Common myeloid progenitor, CD34-positive (primary cell): ENCODE results near the gene AHCY.
"Not testable (repeated sequence)": the region's sequence is repeated elsewhere in the genome, so short reads cannot be mapped to it uniquely, and the experiment has no call there.

Source experiments
- CTCF ChIA-PET: fragments of 350-600 bp; sonication (Branson Sonifier 250); formaldehyde crosslinking; loops from one replicate; lab custom pipeline; 2021; ENCODE audit warnings: antibody characterized with exemption; lab: Charles Lee
- POLR2A ChIA-PET: fragments of 350-600 bp; sonication (Branson Sonifier 250); formaldehyde crosslinking; loops from one replicate; lab custom pipeline; 2021; ENCODE audit warnings: antibody characterized with exemption; lab: Charles Lee
- DNase-seq, 3 donors: peaks; one replicate each; pipeline versions ENCODE4 v3.0.0 to v3.0.0-alpha.2; 2013
- H3K27ac ChIP-seq, 2 experiments: 1 replicate in 1 of 2; 2 replicates in 1 of 2; pipeline ENCODE4 v1.7.0; 2013; ENCODE audit warnings: inconsistent platforms in 2 of 2, low read length in 2 of 2, mild to moderate bottlenecking in 2 of 2, low read depth in 1 of 2, moderate library complexity in 1 of 2; ENCODE audit not compliant: severe bottlenecking in 2 of 2, insufficient read depth in 1 of 2, poor library complexity in 1 of 2
- H3K27me3 ChIP-seq, 5 experiments: replicated peaks in 2 of 5; 1 replicate in 3 of 5; 2 replicates in 2 of 5; pipeline versions ENCODE4 v1.6.1 to v1.7.0; 2013; ENCODE audit warnings: low read length in 4 of 5, mild to moderate bottlenecking in 2 of 5, moderate library complexity in 2 of 5, inconsistent platforms in 1 of 5; ENCODE audit not compliant: insufficient read depth in 5 of 5, control insufficient read depth in 4 of 5
- H3K36me3 ChIP-seq, 4 experiments: 1 replicate in 2 of 4; 2 replicates in 2 of 4; pipeline versions ENCODE4 v1.6.1 to v1.7.0; 2013; ENCODE audit warnings: low read length in 3 of 4, control low read depth in 1 of 4, mild to moderate bottlenecking in 1 of 4; ENCODE audit not compliant: control insufficient read depth in 4 of 4, insufficient read depth in 4 of 4
- H3K4me1 ChIP-seq, 4 experiments: 1 replicate in 3 of 4; 2 replicates in 1 of 4; pipeline versions ENCODE4 v1.6.1 to v1.7.1; 2013; ENCODE audit warnings: low read length in 3 of 4, mild to moderate bottlenecking in 3 of 4, control low read depth in 1 of 4, inconsistent platforms in 1 of 4, moderate library complexity in 1 of 4; ENCODE audit not compliant: control insufficient read depth in 4 of 4, insufficient read depth in 4 of 4; ENCODE audit errors: control extremely low read depth in 1 of 4
- H3K4me3 ChIP-seq, 7 experiments: 1 replicate in 4 of 7; 2 replicates in 3 of 7; pipeline versions ENCODE4 v1.5.1 to v1.7.0; 2013; ENCODE audit warnings: mild to moderate bottlenecking in 7 of 7, low read length in 6 of 7, moderate library complexity in 6 of 7, inconsistent platforms in 2 of 7, low read depth in 2 of 7, control low read depth in 1 of 7; ENCODE audit not compliant: insufficient read depth in 4 of 7, control insufficient read depth in 1 of 7; ENCODE audit errors: extremely low read depth in 1 of 7
- H3K9me3 ChIP-seq, 5 experiments: 1 replicate in 4 of 5; 2 replicates in 1 of 5; pipeline versions ENCODE4 v1.6.1 to v1.7.1; 2013; ENCODE audit warnings: low read length in 4 of 5, mild to moderate bottlenecking in 2 of 5, inconsistent platforms in 1 of 5, low read depth in 1 of 5, moderate library complexity in 1 of 5; ENCODE audit not compliant: control insufficient read depth in 4 of 5, insufficient read depth in 2 of 5; ENCODE audit errors: control extremely low read depth in 1 of 5
- WGBS: methylation state at CpG from one replicate; pipeline ENCODE4 v1.1.5; 2013; ENCODE audit not compliant: insufficient coverage; 5-methylcytosine and 5-hydroxymethylcytosine counted together

The AHCY gene

GRCh38 chr20:34263468-34263867, 39.7 kb downstream of the AHCY start:
- 95% methylated on average over 3 of the region's 8 CpGs for WGBS
- H3K4me1 ChIP-seq, H3K27ac ChIP-seq, CTCF ChIA-PET, H3K36me3 ChIP-seq, H3K4me3 ChIP-seq, POLR2A ChIA-PET, H3K27me3 ChIP-seq, DNase-seq, H3K9me3 ChIP-seq: not testable (repeated sequence)

GRCh38 chr20:34262488-34263288, 40.5 kb downstream of the AHCY start:
- H3K27ac ChIP-seq: no peak overlapping the region
- 93% methylated on average over 6 of the region's 9 CpGs for WGBS
- ChIA-PET CTCF (no interaction called here), POLR2A (no interaction called here)
- no peaks in the 10 kb centered on the region for H3K9me3 ChIP-seq
- DNase-seq: peak in 1 of 3 donors; percentile 10
- no peaks in the 10 kb centered on the region for H3K36me3 ChIP-seq
- no peak overlapping the region for H3K4me3 ChIP-seq
- H3K27me3 ChIP-seq: no peaks in the 10 kb centered on the region
- peaks cover 0 to 2% (median 0%) of the 10 kb centered on the region in 4 experiments for H3K4me1 ChIP-seq

- 100% methylated on average over 5 of the region's 5 CpGs for WGBS
- ChIA-PET CTCF (no interaction called here), POLR2A (no interaction called here)
These were observed 42.8 kb downstream of the AHCY start for GRCh38 chr20:34260208-34260942.

GRCh38 chr20:34256629-34257124, 46.5 kb downstream of the AHCY start:
- Histone ChIP-seq H3K27me3 (no peaks in the 10 kb centered on the region), H3K9me3 (no peaks in the 10 kb centered on the region), H3K4me3 (no peak overlapping the region), H3K27ac (no peak overlapping the region), H3K4me1 (no peaks in the 10 kb centered on the region), H3K36me3 (no peaks in the 10 kb centered on the region)
- POLR2A ChIA-PET: interaction anchor here (0.6 kb wide), 2 partner anchors 238 to 554 kb away, joined by 3 to 4 read pairs; no protein-coding TSS in a partner anchor
- DNase-seq: no peak
- CTCF ChIA-PET: interaction anchor here (0.9 to 1.2 kb wide), 4 partner anchors 18 to 499 kb away, joined by 3 read pairs; no protein-coding TSS in a partner anchor
- 86% methylated on average over 5 of the region's 5 CpGs for WGBS

More at GRCh38 chr20:34260208-34260942, 42.8 kb downstream of the AHCY start:
- H3K36me3 ChIP-seq: no peaks in the 10 kb centered on the region
- no peak overlapping the region for H3K4me3 ChIP-seq
- H3K27me3 ChIP-seq: no peaks in the 10 kb centered on the region
- DNase-seq: no peak
- no peak overlapping the region for H3K27ac ChIP-seq
- peaks cover 0 to 2% (median 0%) of the 10 kb centered on the region in 4 experiments for H3K4me1 ChIP-seq
- H3K9me3 ChIP-seq: no peaks in the 10 kb centered on the region

GRCh38 chr20:34254979-34255378, 48.2 kb downstream of the AHCY start:
- ChIA-PET POLR2A (no interaction called here), CTCF (interaction anchor here (0.5 to 1.2 kb wide), 5 partner anchors 7 to 36 kb away, joined by 3 read pairs; no protein-coding TSS in a partner anchor)
- Histone ChIP-seq H3K4me1 (peaks cover 0 to 2% (median 0%) of the 10 kb centered on the region in 4 experiments), H3K4me3 (no peak overlapping the region), H3K9me3 (no peaks in the 10 kb centered on the region), H3K27ac (no peak overlapping the region), H3K27me3 (no peaks in the 10 kb centered on the region), H3K36me3 (no peaks in the 10 kb centered on the region)
- DNase-seq: no peak
- WGBS: 100% methylated on average over 1 of the region's 1 CpG

GRCh38 chr20:34252431-34253086, 50.6 kb downstream of the AHCY start:
- peaks cover 0 to 18% (median 4%) of the 10 kb centered on the region in 4 experiments for H3K4me1 ChIP-seq
- H3K9me3 ChIP-seq, H3K4me3 ChIP-seq, POLR2A ChIA-PET, H3K36me3 ChIP-seq, H3K27ac ChIP-seq, CTCF ChIA-PET, H3K27me3 ChIP-seq, DNase-seq: not testable (repeated sequence)
- 87% methylated on average over 3 of the region's 7 CpGs for WGBS
